Subcutaneous abdominal adipose tissue (tissue), 5 donors: ENCODE measurements around the gene PCBD2.

Experiments used
- H3K27ac ChIP-seq: one replicate; pipeline ENCODE4 v1.7.0; 2013; ENCODE audit warnings: low read depth, mild to moderate bottlenecking, inconsistent platforms, low read length, moderate library complexity
- H3K27me3 ChIP-seq, 5 donors: one replicate each; pipeline ENCODE4 v1.7.0; 2013; ENCODE audit warnings: low read length in 5 of 5, inconsistent platforms in 1 of 5; ENCODE audit not compliant: control insufficient read depth in 5 of 5, insufficient read depth in 4 of 5
- H3K36me3 ChIP-seq, 5 donors: one replicate each; pipeline ENCODE4 v1.7.0; 2013; ENCODE audit warnings: low read length in 5 of 5; ENCODE audit not compliant: control insufficient read depth in 5 of 5, insufficient read depth in 5 of 5
- H3K4me1 ChIP-seq, 5 donors: one replicate each; pipeline ENCODE4 v1.7.0; 2013; ENCODE audit warnings: low read length in 5 of 5, mild to moderate bottlenecking in 3 of 5, moderate library complexity in 1 of 5; ENCODE audit not compliant: control insufficient read depth in 5 of 5, insufficient read depth in 5 of 5
- H3K4me3 ChIP-seq, 5 donors: one replicate each; pipeline ENCODE4 v1.7.0; 2013; ENCODE audit warnings: low read length in 5 of 5, low read depth in 1 of 5
- H3K9ac ChIP-seq, 5 donors: one replicate each; pipeline ENCODE4 v1.7.0; 2013; ENCODE audit warnings: low read length in 5 of 5, mild to moderate bottlenecking in 4 of 5, moderate library complexity in 3 of 5
- H3K9me3 ChIP-seq, 5 donors: one replicate each; pipeline ENCODE4 v1.7.0; 2013; ENCODE audit warnings: low read length in 5 of 5; ENCODE audit not compliant: control insufficient read depth in 5 of 5
- donor health status: healthy.
- donor health status: healthy.
- donor health status: healthy.
- donor health status: healthy.
- donor health status: healthy.

PCBD2 gene

DNA sequence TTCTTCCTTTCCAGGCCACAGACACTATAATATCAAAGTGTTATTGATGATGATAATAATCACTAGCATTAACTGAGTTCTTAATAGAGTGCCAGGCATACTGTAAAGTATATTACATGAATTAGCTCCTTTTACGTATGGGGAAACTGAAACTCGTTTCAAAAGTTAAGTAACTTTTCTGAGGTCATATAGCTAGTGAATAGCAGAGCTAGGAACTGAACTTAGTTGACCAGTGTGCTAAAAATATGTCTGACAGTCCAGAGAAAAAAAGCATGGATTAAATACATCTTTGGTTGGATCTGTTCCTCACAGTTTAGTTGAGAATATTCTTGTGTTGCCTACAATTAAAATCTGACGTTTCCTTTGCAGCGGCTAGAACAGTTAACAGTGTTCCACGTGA, 44.4 kb downstream of the PCBD2 start:
- Histone ChIP-seq H3K27me3 (no peaks in the 10 kb centered on the region), H3K27ac (no peak overlapping the region), H3K9me3 (peaks cover 0 to 5% (median 0%) of the 10 kb centered on the region in 5 donors), H3K4me3 (no peak overlapping the region), H3K4me1 (peaks cover 0 to 4% (median 0%) of the 10 kb centered on the region in 5 donors), H3K9ac (no peak overlapping the region), H3K36me3 (peaks cover 0 to 5% (median 0%) of the 10 kb centered on the region in 5 donors)

DNA sequence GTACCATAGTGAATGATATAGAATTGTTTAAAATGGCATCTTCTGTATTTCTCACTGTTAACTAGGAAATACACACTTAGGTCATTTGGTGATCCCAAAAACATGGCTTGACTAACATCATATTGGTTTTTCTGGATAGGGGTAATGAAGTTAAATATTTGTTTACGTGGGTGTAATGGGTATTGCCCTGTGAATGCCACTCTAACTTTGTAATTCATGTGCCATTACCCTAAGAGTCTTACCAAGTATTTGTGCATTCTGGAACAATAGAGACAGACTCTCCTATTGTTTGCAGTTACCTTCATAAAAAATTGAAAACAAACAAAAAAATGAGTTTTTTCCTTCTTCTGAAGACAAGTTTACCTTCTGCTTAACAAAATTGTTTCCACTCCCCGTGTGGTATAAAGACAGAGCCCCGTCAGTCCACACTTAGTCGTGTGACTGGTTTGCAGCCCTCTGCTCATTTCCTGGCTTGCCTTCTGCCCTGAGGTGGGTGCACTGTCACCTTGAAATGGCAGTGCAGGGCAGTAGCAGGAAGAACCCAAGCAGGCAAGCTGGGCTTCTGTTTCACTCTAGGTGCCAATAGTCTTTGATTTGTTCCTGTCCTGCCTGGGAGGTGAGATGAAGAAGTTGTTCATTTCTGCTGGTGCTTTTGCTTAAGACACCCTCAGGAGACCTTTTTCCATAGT, 53.1 kb downstream of the PCBD2 start:
- no peak overlapping the region for H3K27ac ChIP-seq
- peaks cover 0 to 7% (median 0%) of the 10 kb centered on the region in 5 donors for H3K9me3 ChIP-seq
- H3K4me3 ChIP-seq, result no peak overlapping the region
- no peaks in the 10 kb centered on the region for H3K4me1 ChIP-seq
- H3K27me3 ChIP-seq, result no peaks in the 10 kb centered on the region
- peaks cover 7 to 19% (median 15%) of the 10 kb centered on the region in 5 donors for H3K36me3 ChIP-seq
- no peak overlapping the region for H3K9ac ChIP-seq

DNA sequence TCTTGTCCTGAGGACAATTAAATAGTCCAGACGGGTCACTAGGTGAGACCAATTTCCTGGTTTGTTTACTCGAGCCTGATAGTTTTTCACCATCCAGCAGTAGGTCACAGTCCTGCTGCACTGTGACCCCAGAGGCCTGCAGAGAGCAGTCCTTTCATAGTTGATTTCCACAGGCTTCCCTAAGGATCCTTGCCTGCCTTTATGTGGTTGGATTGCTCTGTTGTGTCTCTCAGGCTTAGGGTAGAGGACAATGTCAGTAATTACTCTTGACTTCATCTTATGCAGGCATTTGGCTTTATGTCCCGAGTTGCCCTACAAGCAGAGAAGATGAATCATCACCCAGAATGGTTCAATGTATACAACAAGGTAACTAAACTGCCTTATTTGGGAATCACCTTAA, 53.8 kb downstream of the PCBD2 start:
- Histone ChIP-seq H3K36me3 (peaks cover 7 to 21% (median 16%) of the 10 kb centered on the region in 5 donors), H3K27me3 (no peaks in the 10 kb centered on the region), H3K9me3 (peaks cover 0 to 7% (median 0%) of the 10 kb centered on the region in 5 donors), H3K27ac (no peak overlapping the region), H3K4me3 (no peak overlapping the region), H3K9ac (no peak overlapping the region), H3K4me1 (no peaks in the 10 kb centered on the region)

DNA sequence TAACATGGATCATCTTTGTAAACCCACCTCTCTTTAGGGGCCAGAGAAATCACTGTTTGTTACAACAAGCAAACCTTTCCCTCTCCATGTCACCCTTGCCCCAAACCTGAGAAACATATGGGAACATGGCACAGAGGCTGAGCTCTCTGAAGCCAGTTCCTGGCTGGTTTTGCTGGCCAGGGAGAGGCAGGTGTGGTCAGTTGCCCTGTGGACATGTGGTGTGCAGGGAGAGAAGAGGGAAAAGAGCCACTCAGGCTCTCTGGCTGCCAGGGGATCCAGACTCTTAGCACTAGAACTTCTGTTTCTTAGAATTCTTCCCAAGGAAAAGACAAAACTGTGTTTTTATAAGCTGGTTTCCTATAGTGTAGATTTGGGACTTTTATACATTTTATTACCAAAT, 58.2 kb downstream of the PCBD2 start:
- H3K27ac ChIP-seq, result no peak overlapping the region
- peaks cover 12 to 33% (median 22%) of the 10 kb centered on the region in 5 donors for H3K36me3 ChIP-seq
- H3K9me3 ChIP-seq, result no peaks in the 10 kb centered on the region
- H3K4me3 ChIP-seq, result no peak overlapping the region
- H3K27me3 ChIP-seq, result no peaks in the 10 kb centered on the region
- H3K9ac ChIP-seq, result no peak overlapping the region
- no peaks in the 10 kb centered on the region for H3K4me1 ChIP-seq

DNA sequence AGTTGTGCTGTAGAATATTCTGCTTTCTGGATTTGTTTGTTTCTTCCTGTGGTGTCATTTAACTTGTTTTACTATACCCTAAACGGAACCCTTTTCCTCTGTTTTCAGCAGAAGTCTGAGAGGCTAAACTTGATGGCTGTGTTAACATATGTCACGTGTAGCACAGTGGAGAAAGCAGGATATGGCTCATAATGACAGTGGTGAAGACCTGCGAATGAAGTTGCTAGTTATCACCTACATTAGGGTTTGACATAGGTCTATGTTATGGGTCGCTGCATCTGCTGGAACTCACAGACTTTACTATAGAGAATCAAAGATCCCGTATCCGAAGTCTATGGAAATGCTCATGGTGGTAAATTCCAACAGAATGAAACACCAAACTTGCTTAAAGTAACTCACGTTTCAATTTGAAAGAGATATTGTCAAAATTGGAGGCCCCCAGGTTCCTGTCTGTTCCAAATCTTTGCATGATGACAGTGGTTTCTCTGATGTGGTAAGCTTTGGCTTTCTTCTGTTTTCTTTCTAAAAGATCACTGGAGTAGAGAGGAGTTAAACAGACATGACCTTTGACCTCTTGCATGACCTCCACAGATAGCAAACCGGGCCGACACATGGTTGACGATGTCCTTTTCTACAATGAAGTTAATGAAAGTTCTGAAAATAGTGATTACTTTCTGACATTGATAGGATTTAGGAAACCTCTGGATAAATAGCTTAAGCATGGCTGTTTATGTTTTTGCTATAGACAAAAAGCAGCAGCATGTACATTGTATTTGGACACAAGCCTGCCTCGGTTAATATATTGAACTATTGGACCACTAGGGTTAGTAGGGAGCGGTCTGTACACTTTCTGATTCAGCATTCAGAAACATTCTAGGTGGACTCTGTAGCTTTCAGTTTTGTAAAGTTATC, 59.7 kb downstream of the PCBD2 start:
- Histone ChIP-seq H3K4me3 (no peak overlapping the region), H3K4me1 (no peaks in the 10 kb centered on the region), H3K27ac (no peak overlapping the region), H3K27me3 (no peaks in the 10 kb centered on the region), H3K9ac (no peak overlapping the region), H3K36me3 (peaks cover 8 to 33% (median 22%) of the 10 kb centered on the region in 5 donors), H3K9me3 (no peaks in the 10 kb centered on the region)

DNA sequence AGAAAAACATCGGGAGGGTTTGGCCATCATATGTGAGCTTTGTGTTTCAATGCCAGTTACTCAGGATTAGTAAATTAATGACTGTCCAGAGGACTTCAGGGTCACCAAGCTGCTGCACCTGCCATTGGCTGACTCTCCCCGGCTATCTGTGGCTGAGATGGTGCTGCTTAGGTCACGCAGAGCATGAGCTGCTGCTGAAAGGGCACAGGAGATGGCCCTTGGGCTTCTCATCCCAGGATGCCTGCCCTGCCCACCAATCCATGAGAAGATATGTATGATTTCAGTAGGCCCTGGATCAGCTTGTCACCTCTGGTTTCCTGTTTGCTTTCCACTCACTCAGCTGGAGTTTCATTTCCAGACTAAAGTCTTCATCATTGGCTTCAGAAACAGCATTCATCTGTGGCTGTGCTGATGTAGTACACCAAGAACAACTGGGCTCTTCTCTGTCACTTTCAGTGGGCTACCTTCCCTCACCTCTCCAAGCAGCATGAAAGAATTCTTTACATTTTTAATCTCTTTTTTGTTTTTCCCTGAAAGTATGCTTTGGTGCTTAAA, 60.4 kb downstream of the PCBD2 start:
- Histone ChIP-seq H3K27me3 (no peaks in the 10 kb centered on the region), H3K9me3 (no peaks in the 10 kb centered on the region), H3K9ac (no peak overlapping the region), H3K36me3 (peaks cover 8 to 37% (median 22%) of the 10 kb centered on the region in 5 donors), H3K4me3 (no peak overlapping the region), H3K27ac (no peak overlapping the region), H3K4me1 (no peaks in the 10 kb centered on the region)

DNA sequence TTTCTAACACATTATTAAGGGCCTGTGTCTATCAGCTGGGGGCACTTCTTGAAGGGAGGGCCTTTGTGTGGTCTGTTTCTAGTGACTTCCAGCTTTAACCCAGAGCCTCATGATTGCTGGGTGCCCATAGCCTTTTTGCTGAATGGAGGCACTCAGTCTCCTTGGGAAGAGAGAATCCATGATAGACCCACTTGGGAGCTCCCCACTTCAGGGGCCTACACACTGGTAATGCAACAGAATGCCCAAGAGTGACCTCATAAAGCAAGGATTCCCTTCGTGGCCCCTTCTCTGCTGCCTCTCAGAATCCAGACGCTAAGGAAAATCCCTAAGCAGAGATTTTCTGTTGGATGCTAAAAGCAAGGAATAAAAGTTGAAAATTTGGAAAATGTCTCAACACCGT, 62.7 kb downstream of the PCBD2 start, which contains the start of gene CATSPER3:
CATSPER3 (plus strand) TSS at position 301 of the 400 bp plus-strand sequence; CDS start at position 386, 85 bp downstream.
- H3K4me1 ChIP-seq, result no peaks in the 10 kb centered on the region
- H3K27ac ChIP-seq, result no peak within 1 kb of the TSS
- H3K4me3 ChIP-seq, result no peak within 1 kb of the TSS
- no peaks in the 10 kb centered on the region for H3K27me3 ChIP-seq
- no peaks in the 10 kb centered on the region for H3K9me3 ChIP-seq
- no peak within 1 kb of the TSS for H3K9ac ChIP-seq
- H3K36me3 ChIP-seq, result peaks cover 5 to 24% (median 13%) of the 10 kb centered on the region in 5 donors

DNA sequence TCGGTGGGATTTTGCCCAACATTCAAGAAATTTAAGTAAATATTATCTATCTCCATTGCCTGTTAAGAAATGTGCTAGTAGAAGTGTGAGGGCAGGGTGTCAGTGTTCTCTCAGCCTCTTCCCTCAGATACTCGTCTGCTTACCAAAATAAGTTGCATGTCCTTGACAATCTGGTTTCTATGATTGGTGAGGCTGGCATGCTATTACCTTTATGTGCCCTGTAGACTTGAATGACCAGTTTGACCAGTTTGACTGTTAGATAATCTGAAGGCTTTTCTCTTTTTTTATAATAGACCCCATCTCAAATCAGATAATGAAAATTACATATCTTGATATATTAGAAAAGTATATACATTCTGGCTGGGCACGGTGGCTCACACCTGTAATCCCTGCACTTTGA, 63.1 kb downstream of the PCBD2 start:
- H3K36me3 ChIP-seq, result peaks cover 1 to 21% (median 10%) of the 10 kb centered on the region in 5 donors
- no peak overlapping the region for H3K9ac ChIP-seq
- no peaks in the 10 kb centered on the region for H3K4me1 ChIP-seq
- H3K4me3 ChIP-seq, result no peak overlapping the region
- no peak overlapping the region for H3K27ac ChIP-seq
- H3K9me3 ChIP-seq, result no peaks in the 10 kb centered on the region
- H3K27me3 ChIP-seq, result no peaks in the 10 kb centered on the region

DNA sequence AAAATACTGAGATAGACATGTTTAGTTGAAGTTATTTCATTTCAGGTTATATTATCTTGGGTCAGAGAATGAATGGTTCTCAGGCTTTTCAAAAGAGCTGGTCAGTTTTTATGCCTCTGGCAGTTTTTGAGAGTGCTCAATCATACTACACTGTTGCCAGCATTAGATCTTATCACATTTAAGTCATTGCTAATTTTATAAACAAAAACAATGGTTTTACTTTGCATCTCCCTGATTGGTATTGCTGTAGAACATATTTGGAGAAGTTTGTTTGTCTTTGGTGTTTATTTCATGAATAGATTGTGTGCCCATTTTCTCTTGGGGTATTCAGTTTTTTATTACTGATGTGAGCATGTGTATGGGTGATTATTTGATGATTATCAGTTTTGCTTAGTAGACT, 64.2 kb downstream of the PCBD2 start:
- peaks cover 0 to 16% (median 8%) of the 10 kb centered on the region in 5 donors for H3K36me3 ChIP-seq
- H3K9ac ChIP-seq, result no peak overlapping the region
- H3K4me1 ChIP-seq, result no peaks in the 10 kb centered on the region
- no peak overlapping the region for H3K4me3 ChIP-seq
- no peaks in the 10 kb centered on the region for H3K27me3 ChIP-seq
- no peak overlapping the region for H3K27ac ChIP-seq
- no peaks in the 10 kb centered on the region for H3K9me3 ChIP-seq
